H1 (cell line): ENCODE measurements around the gene TSC22D3. TPM values are rescaled to one million over a fixed set of nuclear protein-coding genes. Genes with fewer than 3 reads are reported as not detected.

Experiments
- CTCF ChIA-PET: fragments of 300-600 bp; sonication (Branson Sonifier 250); formaldehyde crosslinking; loops from one replicate; lab custom pipeline; 2021; ENCODE audit not compliant: partially characterized antibody; lab: Charles Lee
- POLR2A ChIA-PET: fragments of 300-600 bp; sonication (Branson Sonifier 250); formaldehyde crosslinking; loops from one replicate; lab custom pipeline; 2021; ENCODE audit warnings: inconsistent platforms; ENCODE audit not compliant: partially characterized antibody; lab: Charles Lee
- DNase-seq, 2 experiments: peaks; one replicate each; pipeline versions ENCODE4 v3.0.0 to v3.0.0-alpha.2; 2010 to 2022; ENCODE audit warnings: low spot score in 2 of 2, low read depth in 1 of 2, mixed read lengths in 1 of 2
- FAIRE-seq: peaks from 2 replicates; lab custom pipeline; 2011; peaks lifted over from hg19 to GRCh38; lab: Jason Lieb, UNC
- H2AFZ ChIP-seq: 2 replicates; pipeline ENCODE4 v1.8.1; 2012; ENCODE audit warnings: low read length, inconsistent platforms
- H2AK5ac ChIP-seq: 2 replicates; pipeline ENCODE4 v1.6.1; 2013; ENCODE audit warnings: low read depth, low read length
- H2BK120ac ChIP-seq: replicated peaks from 2 replicates; pipeline ENCODE3; 2013; ENCODE audit warnings: low read depth, low read length, inconsistent platforms
- H2BK12ac ChIP-seq: 2 replicates; pipeline ENCODE4 v1.6.1; 2013; ENCODE audit warnings: low read depth, low read length
- H2BK15ac ChIP-seq: 2 replicates; pipeline ENCODE4 v1.6.1; 2013; ENCODE audit warnings: low read length
- H2BK20ac ChIP-seq: 2 replicates; pipeline ENCODE4 v1.6.1; 2013; ENCODE audit warnings: low read length
- H2BK5ac ChIP-seq: 2 replicates; pipeline ENCODE4 v1.6.1; 2013; ENCODE audit warnings: low read depth, low read length
- H3K14ac ChIP-seq: 2 replicates; pipeline ENCODE4 v1.6.1; 2013; ENCODE audit warnings: inconsistent platforms; ENCODE audit not compliant: insufficient read length
- H3K18ac ChIP-seq: 2 replicates; pipeline ENCODE4 v1.6.1; 2013; ENCODE audit warnings: low read length; ENCODE audit errors: extremely low read depth
- H3K23ac ChIP-seq: 2 replicates; pipeline ENCODE4 v1.6.1; 2013; ENCODE audit warnings: inconsistent platforms; ENCODE audit not compliant: insufficient read length
- H3K23me2 ChIP-seq: 2 replicates; pipeline ENCODE4 v1.6.1; 2013; ENCODE audit warnings: low read depth, low read length
- H3K27ac ChIP-seq: 2 replicates; pipeline ENCODE4 v1.6.1; 2011; ENCODE audit warnings: low read depth, low read length, inconsistent platforms
- H3K27me3 ChIP-seq, 4 experiments: replicated peaks in 1 of 4; 1 replicate in 1 of 4; 2 replicates in 3 of 4; pipeline versions ENCODE4 v1.6.1 to v1.8.1; 2011 to 2013; ENCODE audit warnings: low read length in 3 of 4, mild to moderate bottlenecking in 3 of 4, inconsistent platforms in 2 of 4, mixed read lengths in 2 of 4, moderate library complexity in 1 of 4; ENCODE audit not compliant: control insufficient read depth in 3 of 4, insufficient read depth in 3 of 4; ENCODE audit errors: extremely low read depth in 1 of 4
- H3K36me3 ChIP-seq, 4 experiments: 2 replicates each; pipeline versions ENCODE4 v1.6.1 to v1.8.1; 2011 to 2013; ENCODE audit warnings: mild to moderate bottlenecking in 4 of 4, low read length in 3 of 4, moderate library complexity in 2 of 4, control low read depth in 1 of 4, inconsistent platforms in 1 of 4; ENCODE audit not compliant: insufficient read depth in 4 of 4, control insufficient read depth in 2 of 4
- H3K4ac ChIP-seq: replicated peaks from 2 replicates; pipeline ENCODE3; 2013; ENCODE audit warnings: low read length, low read depth, mixed read lengths, inconsistent platforms; ENCODE audit not compliant: insufficient read length
- H3K4me1 ChIP-seq, 4 experiments: replicated peaks in 1 of 4; 1 replicate in 1 of 4; 2 replicates in 3 of 4; pipeline versions ENCODE4 v1.6.1 to v1.8.1; 2011 to 2013; ENCODE audit warnings: low read length in 3 of 4, inconsistent platforms in 2 of 4, mixed read lengths in 1 of 4; ENCODE audit not compliant: insufficient read depth in 4 of 4, control insufficient read depth in 3 of 4
- H3K4me2 ChIP-seq, 2 experiments: 2 replicates each; pipeline versions ENCODE4 v1.6.1 to v1.8.1; 2011 to 2013; ENCODE audit warnings: low read depth in 2 of 2, low read length in 2 of 2, control low read depth in 1 of 2, inconsistent platforms in 1 of 2, mild to moderate bottlenecking in 1 of 2; ENCODE audit not compliant: insufficient read depth in 1 of 2
- H3K4me3 ChIP-seq, 4 experiments: fragments of 200-600, 300-600 bp in 1 of 4; sonication (generic), shearing (Covaris generic), sonication (Bioruptor Twin) in 1 of 4; 2 replicates each; pipeline versions ENCODE4 v1.5.1 to v1.8.1; 2011 to 2016; ENCODE audit warnings: low read length in 4 of 4, low read depth in 3 of 4, control low read depth in 2 of 4, inconsistent platforms in 2 of 4, mild to moderate bottlenecking in 2 of 4, mixed read lengths in 1 of 4, moderate library complexity in 1 of 4; ENCODE audit not compliant: insufficient read depth in 2 of 4; ENCODE audit errors: extremely low read depth in 1 of 4
- H3K56ac ChIP-seq: replicated peaks from 2 replicates; pipeline ENCODE3; 2013; ENCODE audit warnings: low read depth, mild to moderate bottlenecking, mixed read lengths, low read length, inconsistent platforms; ENCODE audit not compliant: insufficient read length
- H3K79me1 ChIP-seq: 2 replicates; pipeline ENCODE4 v1.6.1; 2013; ENCODE audit warnings: low read depth, low read length, control low read depth
- H3K79me2 ChIP-seq, 2 experiments: 2 replicates each; pipeline versions ENCODE4 v1.6.1 to v1.8.1; 2012 to 2013; ENCODE audit warnings: low read length in 2 of 2, mild to moderate bottlenecking in 2 of 2, inconsistent platforms in 1 of 2; ENCODE audit not compliant: insufficient read depth in 2 of 2, control insufficient read depth in 1 of 2
- H3K9ac ChIP-seq, 4 experiments: replicated peaks in 1 of 4; 1 replicate in 1 of 4; 2 replicates in 3 of 4; pipeline versions ENCODE4 v1.6.1 to v1.8.1; 2011 to 2013; ENCODE audit warnings: low read depth in 3 of 4, low read length in 3 of 4, control low read depth in 2 of 4, mild to moderate bottlenecking in 2 of 4, moderate library complexity in 2 of 4, inconsistent platforms in 1 of 4; ENCODE audit errors: extremely low read depth in 1 of 4
- H3K9me3 ChIP-seq, 2 experiments: 2 replicates each; pipeline versions ENCODE4 v1.6.1 to v1.8.1; 2012 to 2013; ENCODE audit warnings: mild to moderate bottlenecking in 2 of 2, moderate library complexity in 2 of 2, control low read depth in 1 of 2, inconsistent platforms in 1 of 2, low read depth in 1 of 2, low read length in 1 of 2, mixed read lengths in 1 of 2; ENCODE audit not compliant: insufficient read depth in 2 of 2
- H4K20me1 ChIP-seq, 2 experiments: replicated peaks in 1 of 2; 2 replicates each; pipeline versions ENCODE3 to v1.8.1; 2011 to 2013; ENCODE audit warnings: inconsistent platforms in 2 of 2, low read length in 2 of 2, mild to moderate bottlenecking in 1 of 2; ENCODE audit not compliant: insufficient read depth in 2 of 2, control insufficient read depth in 1 of 2
- H4K5ac ChIP-seq: 2 replicates; pipeline ENCODE4 v1.6.1; 2013; ENCODE audit warnings: low read length, low read depth, mixed read lengths, inconsistent platforms; ENCODE audit not compliant: insufficient read length
- H4K8ac ChIP-seq: 2 replicates; pipeline ENCODE4 v1.8.0; 2013; ENCODE audit warnings: mild to moderate bottlenecking, moderate library complexity, low read length, inconsistent platforms; ENCODE audit not compliant: insufficient read depth; ENCODE audit errors: extremely low read depth
- H4K91ac ChIP-seq: replicated peaks from 2 replicates; pipeline ENCODE3; 2013; ENCODE audit warnings: low read length, mixed read lengths, inconsistent platforms; ENCODE audit not compliant: insufficient read length
- ATF2 ChIP-seq: IDR thresholded peaks from 2 replicates; pipeline ENCODE4 v1.6.1; 2012; ENCODE audit warnings: low read length, inconsistent platforms
- EP300 ChIP-seq, 2 experiments: IDR thresholded peaks; 1 replicate in 1 of 2; 2 replicates in 1 of 2; pipeline ENCODE4 v1.6.1; 2011 to 2012; ENCODE audit warnings: low read depth in 2 of 2, low read length in 2 of 2, mild to moderate bottlenecking in 2 of 2, borderline replicate concordance in 1 of 2, inconsistent platforms in 1 of 2, moderate library complexity in 1 of 2
- SP1 ChIP-seq: IDR thresholded peaks from 2 replicates; pipeline ENCODE4 v1.6.1; 2011; ENCODE audit warnings: low read depth, low read length
- WGBS, 2 experiments: shearing (Covaris generic) in 1 of 2; methylation state at CpG; one replicate each; pipeline versions ENCODE4 v1.1.6 to v1.1.7; 2013 to 2015; ENCODE audit warnings: low lambda C conversion rate in 2 of 2, mixed read lengths in 2 of 2, inconsistent platforms in 1 of 2, low coverage in 1 of 2, missing lambda C conversion rate in 1 of 2; ENCODE audit not compliant: insufficient replicate concordance in 2 of 2, insufficient coverage in 1 of 2, insufficient read length in 1 of 2; ENCODE audit errors: extremely low coverage in 1 of 2, missing lambda C conversion rate in 1 of 2; 5-methylcytosine and 5-hydroxymethylcytosine counted together
- polyA plus RNA-seq, 7 experiments: library from polyadenylated mRNA; depleted of rRNA in 3 of 7; stranded (reverse) in 5 of 7; unstranded in 2 of 7; fragments of >200 nt in 5 of 7; fragments of 200-250 nt in 2 of 7; gene quantifications; 1 replicate in 5 of 7; 2 replicates in 1 of 7; 4 replicates in 1 of 7; pipeline versions ENCODE4 v1.2.1 to v1.2.3, GENCODE V29; 2011 to 2013; ENCODE audit warnings: missing spikeins in 2 of 7, mixed read lengths in 2 of 7
- total RNA-seq: library from RNA; stranded (reverse); fragmentation: NEBNext Ultra II Directional; extraction: Animal tissue kit (Norgen Biotek cat#: 25700); gene quantifications from 2 replicates; pipeline ENCODE4 v1.2.1, GENCODE V29; 2021

Gene TSC22D3
- total and polyA plus RNA-seq, 2 of the 8 experiments (the other 6 are each of a cell fraction or from before 2014, with no cell fraction given): 7.6 to 12.9 TPM

GRCh38 chrX:107710617-107711391 lies 64.8 kb downstream of the TSC22D3 start:
- Histone ChIP-seq H3K36me3 (peaks cover 0 to 8% (median 0%) of the 10 kb centered on the region in 4 experiments; a peak in 1 of 8 replicates), H4K91ac (no peak overlapping the region), H4K20me1 (no peaks in the 10 kb centered on the region), H3K9me3 (no peaks in the 10 kb centered on the region), H2BK5ac (no peak overlapping the region), H2AK5ac (no peak overlapping the region), H3K27me3 (peaks cover 0 to 5% (median 0%) of the 10 kb centered on the region in 4 experiments; a peak in 1 of 7 replicates), H2AFZ (no peak overlapping the region), H3K4ac (no peak overlapping the region), H2BK120ac (no peak overlapping the region), H4K5ac (no peak overlapping the region), H3K14ac (no peak overlapping the region), H3K4me1 (peaks cover 0 to 7% (median 0%) of the 10 kb centered on the region in 4 experiments; a peak in 3 of 7 replicates), H2BK20ac (no peak overlapping the region), H2BK15ac (no peak overlapping the region), H3K18ac (no peak overlapping the region), H3K56ac (no peak overlapping the region), H3K79me2 (no peaks in the 10 kb centered on the region), H3K23ac (no peak overlapping the region), H2BK12ac (peak overlapping the region; percentile 60; the same call in 1 of the 2 replicates), H3K4me2 (no peak overlapping the region), H4K8ac (no peak overlapping the region), H3K9ac (no peak overlapping the region), H3K23me2 (no peaks in the 10 kb centered on the region), H3K27ac (no peak overlapping the region), H3K79me1 (no peaks in the 10 kb centered on the region), H3K4me3 (no peak overlapping the region)
- DNase-seq (no peak), FAIRE-seq (peak; percentile 90)
- WGBS, 2 experiments: 55% methylated on average over 5 of the region's 7 CpGs; no CpG with 5 or more reads in 1 of the 2 experiments
- POLR2A ChIA-PET: interaction anchor here (0.8 to 2.1 kb wide), 5 partner anchors 9 to 56 kb away, joined by 3 to 4 read pairs (median 4); no protein-coding TSS in a partner anchor
- CTCF ChIA-PET: interaction anchor here (0.6 to 17.0 kb wide), 5 partner anchors 10 to 245 kb away, joined by 3 to 325 read pairs (median 4); partner anchors contain the start of gene NCBP2L
- TF ChIP-seq SP1 (peak; percentile 54; the same call in 1 of the 2 replicates), EP300 (IDR thresholded peaks at IDR 0.05; ENCODE audit: borderline replicate concordance in 1 of 2, low read depth in 2 of 2, low read length in 2 of 2) (peak in 1 of 2 experiments; percentile 48; a peak in 1 of 3 replicates), ATF2 (no peak)
